GM21717 (cell line): ENCODE data around the gene PPP1R14C.

Experiments
- ATAC-seq: cut with Tn5 transposase; IDR thresholded peaks from one replicate; pipeline ENCODE4 v1.9.1; 2021; ENCODE audit warnings: mild to moderate bottlenecking, moderate library complexity; ENCODE audit not compliant: unreplicated experiment

The PPP1R14C gene

GRCh38 chr6:150189122-150189521 lies 46.3 kb downstream of the PPP1R14C start:
- ATAC-seq: no peak

GRCh38 chr6:150191809-150192208 lies 49.0 kb downstream of the PPP1R14C start:
- ATAC-seq: no peak

GRCh38 chr6:150194195-150194594 lies 51.4 kb downstream of the PPP1R14C start:
- ATAC-seq: no peak

GRCh38 chr6:150195996-150196417 lies 53.2 kb downstream of the PPP1R14C start:
- ATAC-seq: no peak

GRCh38 chr6:150196942-150197745 lies 54.3 kb downstream of the PPP1R14C start:
- no peak for ATAC-seq

- ATAC-seq: no peak
Measured at GRCh38 chr6:150198532-150198931, 55.7 kb downstream of the PPP1R14C start.

- no peak for ATAC-seq
Measured at GRCh38 chr6:150199241-150199640, 56.4 kb downstream of the PPP1R14C start.

- no peak for ATAC-seq
Measured at GRCh38 chr6:150200428-150201100, 57.7 kb downstream of the PPP1R14C start.

- no peak for ATAC-seq
Measured at GRCh38 chr6:150201285-150201684, 58.4 kb downstream of the PPP1R14C start.

GRCh38 chr6:150201772-150202329 lies 59.0 kb downstream of the PPP1R14C start:
- no peak for ATAC-seq

- ATAC-seq: no peak
Measured at GRCh38 chr6:150202404-150202803, 59.6 kb downstream of the PPP1R14C start.

- no peak for ATAC-seq
Measured at GRCh38 chr6:150202934-150203333, 60.1 kb downstream of the PPP1R14C start.

- no peak for ATAC-seq
Measured at GRCh38 chr6:150203378-150203777, 60.5 kb downstream of the PPP1R14C start.

GRCh38 chr6:150203871-150204545 lies 61.2 kb downstream of the PPP1R14C start:
- no peak for ATAC-seq

GRCh38 chr6:150204705-150205472 lies 62.0 kb downstream of the PPP1R14C start:
- no peak for ATAC-seq

- no peak for ATAC-seq
Measured at GRCh38 chr6:150207931-150208570, 65.2 kb downstream of the PPP1R14C start.

GRCh38 chr6:150208611-150209352 lies 65.9 kb downstream of the PPP1R14C start:
- ATAC-seq: no peak

- ATAC-seq: no peak
Measured at GRCh38 chr6:150209415-150209814, 66.6 kb downstream of the PPP1R14C start.

- no peak for ATAC-seq
Measured at GRCh38 chr6:150211700-150212511, 69.1 kb downstream of the PPP1R14C start.
